A204.1 (cell line): Measurements from ENCODE around the gene CLIC2.
"Not testable (repeated sequence)": the region's sequence is repeated elsewhere in the genome, so short reads cannot be mapped to it uniquely, and the experiment has no call there.

Experiments
- FAIRE-seq: peaks from 2 replicates; lab custom pipeline; 2012; peaks lifted over from hg19 to GRCh38; lab: Jason Lieb, UNC

Gene CLIC2

GRCh38 chrX:155334486-155335336 is at the start of gene CLIC2:
CLIC2 (minus strand) TSS chrX:155334614; CDS start chrX:155334427, 187 bp downstream.
- FAIRE-seq = no peak

DNA sequence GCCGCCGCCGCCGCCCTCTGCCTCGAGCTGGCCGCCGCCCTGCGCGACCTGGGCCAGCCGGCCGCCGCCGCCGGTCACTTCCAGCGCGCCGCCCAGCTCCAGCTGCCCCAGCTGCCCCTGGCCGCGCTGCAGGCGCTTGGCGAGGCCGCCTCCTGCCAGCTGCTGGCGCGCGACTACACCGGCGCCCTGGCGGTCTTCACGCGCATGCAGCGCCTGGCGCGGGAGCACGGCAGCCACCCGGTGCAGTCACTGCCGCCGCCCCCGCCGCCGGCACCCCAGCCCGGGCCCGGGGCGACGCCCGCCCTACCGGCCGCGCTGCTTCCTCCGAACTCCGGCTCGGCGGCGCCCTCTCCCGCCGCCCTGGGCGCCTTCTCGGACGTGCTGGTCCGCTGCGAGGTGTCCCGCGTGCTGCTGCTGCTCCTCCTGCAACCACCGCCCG is 48.1 kb upstream of the CLIC2 start:
- FAIRE-seq = not testable (repeated sequence)

DNA sequence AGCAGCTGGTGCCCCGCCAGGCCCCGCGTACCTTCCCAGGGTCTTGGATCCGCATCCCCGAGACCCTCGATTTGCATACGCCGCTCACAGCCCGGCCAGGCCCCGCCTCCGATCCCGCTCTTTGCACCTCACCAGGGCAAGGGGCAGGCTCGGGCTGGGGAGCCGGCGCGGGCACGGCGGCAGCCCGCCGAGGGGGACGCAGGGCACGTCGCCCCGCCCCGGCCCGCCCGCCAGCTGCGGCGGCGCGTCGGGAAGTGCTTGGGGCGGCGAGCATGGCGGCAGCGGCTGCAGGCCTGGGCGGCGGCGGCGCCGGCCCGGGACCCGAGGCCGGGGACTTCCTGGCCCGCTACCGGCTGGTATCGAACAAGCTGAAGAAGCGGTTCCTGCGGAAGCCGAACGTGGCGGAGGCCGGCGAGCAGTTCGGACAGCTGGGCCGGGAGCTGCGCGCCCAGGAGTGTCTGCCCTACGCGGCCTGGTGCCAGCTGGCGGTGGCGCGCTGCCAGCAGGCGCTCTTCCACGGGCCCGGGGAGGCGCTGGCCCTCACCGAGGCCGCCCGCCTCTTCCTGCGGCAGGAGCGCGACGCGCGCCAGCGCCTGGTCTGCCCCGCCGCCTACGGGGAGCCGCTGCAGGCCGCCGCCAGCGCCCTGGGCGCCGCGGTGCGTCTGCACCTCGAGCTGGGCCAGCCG is 47.6 kb upstream of the CLIC2 start, which contains the start of gene F8A2:
TSS of gene F8A2 (plus strand) at position 253 of the 686 bp plus-strand sequence. CDS start at position 273, 20 bp downstream.
- not testable (repeated sequence) for FAIRE-seq

DNA sequence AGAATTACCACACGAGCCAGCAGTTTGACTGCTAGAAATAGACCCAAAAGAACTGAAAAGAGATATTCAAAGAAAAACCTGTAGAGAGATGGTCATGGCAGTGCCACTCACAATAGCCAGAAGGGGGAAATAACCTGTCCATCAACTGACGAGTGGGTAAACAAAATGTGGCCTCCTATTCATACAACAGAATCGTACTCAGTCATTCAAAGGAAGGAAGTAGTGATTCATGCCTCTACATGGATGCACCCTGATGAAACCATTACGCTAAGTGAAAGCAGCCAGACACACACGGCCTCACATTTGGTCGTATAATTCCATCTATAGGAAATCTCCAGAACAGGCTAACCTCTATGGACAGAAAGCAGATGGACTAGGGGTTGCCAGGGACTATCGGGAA is 45.4 kb upstream of the CLIC2 start:
- FAIRE-seq = not testable (repeated sequence)

- FAIRE-seq = not testable (repeated sequence)
Observed at GRCh38 chrX:155373777-155374458, 39.5 kb upstream of the CLIC2 start.

DNA sequence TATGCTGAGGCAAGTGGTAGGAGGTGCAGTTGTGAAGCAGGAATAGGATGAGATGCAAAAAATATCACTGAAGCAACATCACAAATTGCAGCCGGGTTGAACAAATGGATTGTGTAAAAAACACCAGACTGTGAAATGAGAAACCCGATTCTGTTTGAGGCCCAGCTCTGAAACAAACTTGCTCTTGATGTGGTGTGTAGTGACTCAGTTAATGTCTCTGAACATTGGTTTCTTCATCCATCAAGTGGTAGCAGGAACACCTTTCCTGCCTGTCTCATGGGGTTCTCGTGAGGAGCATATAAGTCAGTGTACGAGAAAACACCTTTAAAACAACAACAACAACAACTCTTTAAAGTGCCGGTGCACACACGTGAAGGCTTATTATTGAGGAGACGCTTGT is 29.3 kb upstream of the CLIC2 start:
- FAIRE-seq = not testable (repeated sequence)

- FAIRE-seq = not testable (repeated sequence)
Observed at GRCh38 chrX:155349448-155349847, 15.0 kb upstream of the CLIC2 start.

- FAIRE-seq = not testable (repeated sequence)
Observed at GRCh38 chrX:155345689-155346088, 11.3 kb upstream of the CLIC2 start.

DNA sequence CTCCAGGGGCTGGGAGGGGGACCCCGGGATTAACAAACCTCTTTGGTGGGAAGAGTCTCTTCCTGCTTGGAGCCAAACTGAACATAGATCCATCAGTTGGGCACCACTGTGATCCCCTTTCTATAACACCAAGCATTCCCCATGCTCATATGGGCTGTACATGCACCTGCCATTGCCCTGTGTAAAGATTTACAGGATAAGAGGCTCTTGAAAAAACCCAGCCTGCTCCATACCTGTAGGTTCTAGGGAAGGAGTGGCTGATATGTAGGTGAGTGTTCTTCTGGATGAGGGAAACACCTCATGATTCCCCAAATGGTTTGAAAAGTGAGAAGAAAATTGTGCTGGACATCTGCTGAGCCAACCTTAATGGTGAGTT is 911 bp upstream of the CLIC2 start:
- not testable (repeated sequence) for FAIRE-seq

- FAIRE-seq = no peak
Observed at GRCh38 chrX:155333544-155334100, 792 bp downstream of the CLIC2 start.

DNA sequence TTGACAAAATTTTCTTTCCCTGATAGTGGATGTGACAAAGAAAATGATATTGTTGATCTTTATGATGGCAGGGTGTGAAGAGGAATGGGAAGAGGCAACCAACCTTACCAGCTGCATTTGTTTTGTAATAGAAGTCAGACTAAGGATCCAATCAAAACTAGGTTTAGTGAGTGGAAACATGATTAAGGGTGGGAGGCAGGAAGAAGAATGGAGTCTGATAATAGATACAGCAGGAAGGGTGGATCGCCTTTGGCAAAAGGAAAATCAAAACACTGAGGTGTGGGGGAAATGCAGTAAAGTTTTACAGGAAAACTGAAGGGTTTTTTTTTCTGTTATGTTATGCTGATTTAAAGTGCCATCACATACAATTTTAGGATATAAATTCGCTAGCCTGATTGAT is 3.4 kb downstream of the CLIC2 start:
- no peak for FAIRE-seq

GRCh38 chrX:155329293-155329692 is 5.1 kb downstream of the CLIC2 start:
- no peak for FAIRE-seq

DNA sequence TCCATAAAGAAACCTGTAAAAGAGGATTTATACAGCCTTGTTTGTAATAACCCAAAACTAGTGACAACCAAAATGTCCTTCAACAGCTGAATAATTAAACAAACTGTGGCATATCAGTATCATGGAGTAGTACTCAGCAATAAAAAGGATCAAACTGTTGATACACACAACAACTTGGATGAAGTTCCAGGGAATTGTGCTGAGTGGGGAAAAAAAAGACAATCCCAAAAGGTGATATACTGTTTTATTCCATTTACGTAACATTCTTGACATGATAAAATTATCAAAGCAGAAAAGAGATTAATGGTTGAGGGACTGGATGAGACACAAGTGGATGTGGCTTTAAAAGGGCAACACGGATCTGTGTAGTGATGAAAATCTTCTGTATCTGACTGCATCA is 7.8 kb downstream of the CLIC2 start:
- no peak for FAIRE-seq

DNA sequence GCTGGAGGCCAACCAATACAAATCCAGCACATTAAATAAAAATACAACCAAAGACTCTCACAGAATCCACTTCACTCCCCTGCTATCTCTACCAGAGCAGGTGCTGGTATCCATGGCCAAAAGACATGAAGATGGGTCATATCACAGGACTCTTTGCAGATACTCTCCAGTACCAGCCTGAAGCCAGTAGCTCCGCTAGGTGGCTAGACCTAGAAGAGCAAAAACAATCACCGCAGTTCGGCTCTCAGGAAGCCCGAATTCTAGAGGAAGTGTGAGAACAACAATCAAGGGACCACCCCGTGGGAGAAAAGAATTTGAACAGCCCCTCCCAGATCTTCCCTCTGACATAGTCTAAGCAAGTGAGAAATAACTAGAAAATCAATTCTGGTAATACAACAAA is 20.2 kb downstream of the CLIC2 start:
- FAIRE-seq = no peak

DNA sequence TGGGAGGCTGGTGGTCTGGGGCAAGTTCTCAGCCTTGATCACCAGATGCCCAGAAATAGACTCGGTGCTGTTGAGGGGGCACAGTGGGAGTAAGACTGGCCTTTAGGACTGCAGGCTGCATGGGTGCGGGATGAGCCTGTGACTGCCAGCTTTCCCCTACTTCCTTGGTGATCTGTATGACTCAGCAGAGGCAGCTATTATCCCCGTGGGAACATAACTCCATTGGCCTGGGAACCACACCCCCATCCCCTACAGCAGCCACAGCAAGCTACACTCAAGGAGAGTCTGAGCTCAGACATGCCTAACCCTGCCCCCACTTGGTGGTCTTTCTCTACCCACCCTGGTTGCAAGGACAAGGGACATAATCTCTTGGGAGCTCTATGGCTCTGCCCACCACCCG is 20.6 kb downstream of the CLIC2 start:
- FAIRE-seq = no peak

- no peak for FAIRE-seq
Observed at GRCh38 chrX:155293771-155294170, 40.6 kb downstream of the CLIC2 start.

- no peak for FAIRE-seq
Observed at GRCh38 chrX:155279873-155280272, 54.5 kb downstream of the CLIC2 start.

DNA sequence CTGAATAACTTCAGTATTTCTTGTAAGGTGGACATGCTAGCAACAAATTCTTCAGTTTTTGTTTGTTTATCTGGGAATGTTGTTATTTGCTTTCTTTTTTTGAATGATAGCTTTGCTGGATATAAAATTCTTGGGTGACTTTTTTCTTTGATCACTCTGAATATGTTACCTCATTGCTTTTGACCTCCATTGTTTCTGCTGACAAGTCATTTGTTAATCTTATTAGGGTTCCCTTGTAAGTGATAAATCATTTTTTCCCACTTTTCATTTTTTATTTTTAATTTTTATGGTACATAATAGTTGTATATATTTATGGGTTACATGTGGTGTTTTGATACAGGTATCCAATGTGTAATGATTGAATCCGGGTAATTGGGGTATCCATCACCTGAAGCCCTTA is 63.4 kb downstream of the CLIC2 start:
- no peak for FAIRE-seq

DNA sequence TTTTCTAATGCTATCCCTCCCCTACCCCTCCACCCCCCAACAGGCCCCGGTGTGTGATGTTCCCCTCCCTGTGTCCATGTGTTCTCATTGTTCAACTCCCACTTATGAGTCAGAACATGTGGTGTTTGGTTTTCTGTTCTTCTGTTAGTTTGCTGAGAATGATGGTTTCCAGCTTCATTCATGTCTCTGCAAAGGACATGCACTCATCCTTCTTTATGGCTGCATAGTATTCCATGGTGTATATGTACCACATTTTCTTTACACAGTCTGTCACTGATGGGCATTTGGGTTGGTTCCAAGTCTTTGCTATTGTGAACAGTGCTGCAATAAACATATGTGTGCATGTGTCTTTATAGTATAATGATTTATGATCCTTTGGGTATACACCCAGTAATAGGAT is 66.4 kb downstream of the CLIC2 start:
- FAIRE-seq = not testable (repeated sequence)

DNA sequence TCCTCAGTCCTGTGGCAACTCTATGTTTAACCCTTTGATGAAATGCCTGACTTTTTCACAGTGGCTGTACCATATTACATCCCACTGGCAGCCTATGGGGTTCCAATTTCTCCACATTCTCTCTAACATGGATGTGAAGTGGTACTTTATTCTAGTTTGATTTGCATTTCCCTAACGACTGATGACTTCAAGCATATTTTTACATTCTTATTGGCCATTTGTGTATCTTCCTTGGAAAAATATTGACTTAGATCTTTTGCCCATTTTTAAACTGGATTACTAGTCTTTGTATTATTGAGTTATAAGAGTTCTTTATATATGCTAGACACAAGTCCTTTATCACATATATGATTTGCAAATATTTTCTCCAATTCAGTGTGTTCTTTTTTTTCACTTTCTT is 68.0 kb downstream of the CLIC2 start:
- no peak for FAIRE-seq

DNA sequence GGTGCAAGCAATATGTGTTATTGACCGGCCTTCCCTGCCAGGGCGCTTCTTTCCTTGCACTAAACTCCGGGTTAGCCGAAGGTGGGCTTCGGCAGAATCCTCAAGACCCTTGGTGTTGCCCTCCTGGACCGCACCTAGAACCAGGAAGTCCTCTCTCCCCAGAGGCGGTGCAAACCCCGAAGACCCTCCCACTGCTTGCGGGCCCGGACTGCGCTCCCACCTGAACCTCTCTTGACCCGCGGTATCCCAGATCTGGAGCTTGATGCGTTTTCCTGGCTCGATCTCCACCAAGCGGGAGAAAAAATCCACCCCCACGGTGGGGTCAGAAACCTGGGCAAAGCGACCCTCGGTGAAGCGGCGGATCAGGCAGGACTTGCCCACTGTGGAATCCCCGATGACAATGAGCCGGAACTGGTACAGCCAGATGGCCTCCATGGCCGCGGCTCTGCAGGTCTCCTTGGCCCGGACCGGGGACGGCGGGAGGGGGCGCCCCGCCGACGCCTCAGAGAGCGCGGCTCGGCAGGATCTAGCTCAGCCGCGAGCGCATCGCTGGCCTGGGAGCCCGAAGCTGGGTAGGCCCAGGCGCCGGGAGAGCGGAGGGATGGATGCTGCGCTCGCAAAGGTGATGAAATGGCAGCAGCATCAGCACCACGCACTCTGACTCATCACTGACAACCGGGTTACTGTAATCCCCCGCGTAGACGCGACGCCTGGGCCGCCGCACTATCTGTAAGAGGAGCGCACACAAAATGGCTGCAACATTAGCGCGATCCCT is 70.4 kb downstream of the CLIC2 start, which contains the start of gene RAB39B:
TSS of gene RAB39B (minus strand) at position 638 of the 775 bp plus-strand sequence. CDS start at position 435, 203 bp downstream.
- no peak for FAIRE-seq
